Small intestine (tissue), 7 donors: ENCODE results near the gene SLC26A1. TPM values are rescaled to one million over a fixed set of nuclear protein-coding genes. Genes with fewer than 3 reads are reported as not detected.

Experiments
- DNase-seq, 2 donors: peaks; one replicate each; pipeline versions ENCODE4 v3.0.0 to v3.0.0-alpha.2; 2013
- FAIRE-seq: peaks from 2 replicates; lab custom pipeline; 2012; peaks lifted over from hg19 to GRCh38; lab: Jason Lieb, UNC
- H3K27ac ChIP-seq, 3 donors: one replicate each; pipeline ENCODE4 v1.5.1; 2013; ENCODE audit warnings: low read length in 2 of 3, mild to moderate bottlenecking in 2 of 3, control low read depth in 1 of 3, inconsistent platforms in 1 of 3, low read depth in 1 of 3, moderate library complexity in 1 of 3
- H3K27me3 ChIP-seq, 3 donors: one replicate each; pipeline ENCODE4 v1.6.1; 2013; ENCODE audit warnings: low read length in 3 of 3, inconsistent platforms in 1 of 3; ENCODE audit not compliant: control insufficient read depth in 3 of 3, insufficient read depth in 3 of 3
- H3K36me3 ChIP-seq, 3 donors: one replicate each; pipeline ENCODE4 v1.6.1; 2013; ENCODE audit warnings: low read length in 3 of 3, inconsistent platforms in 1 of 3, low read depth in 1 of 3, mild to moderate bottlenecking in 1 of 3, moderate library complexity in 1 of 3; ENCODE audit not compliant: control insufficient read depth in 3 of 3, insufficient read depth in 2 of 3
- H3K4me1 ChIP-seq, 3 donors: one replicate each; pipeline ENCODE4 v1.6.1; 2013; ENCODE audit warnings: low read length in 2 of 3, inconsistent platforms in 1 of 3, low read depth in 1 of 3, mild to moderate bottlenecking in 1 of 3, moderate library complexity in 1 of 3; ENCODE audit not compliant: control insufficient read depth in 3 of 3, insufficient read depth in 2 of 3
- H3K4me3 ChIP-seq, 3 donors: one replicate each; pipeline ENCODE4 v1.5.1; 2013; ENCODE audit warnings: low read length in 3 of 3, control low read depth in 1 of 3, inconsistent platforms in 1 of 3, low read depth in 1 of 3, mild to moderate bottlenecking in 1 of 3, moderate library complexity in 1 of 3
- H3K9me3 ChIP-seq, 2 donors: one replicate each; pipeline ENCODE4 v1.6.1; 2013; ENCODE audit warnings: low read depth in 1 of 2, low read length in 1 of 2; ENCODE audit not compliant: control insufficient read depth in 2 of 2, insufficient read depth in 1 of 2
- WGBS, 3 donors: extraction: QIAGEN DNeasy Blood & Tissue Kit; methylation state at CpG; one replicate each; pipeline ENCODE4 v1.1.7; 2013; 5-methylcytosine and 5-hydroxymethylcytosine counted together
- polyA plus RNA-seq, 4 donors: library from polyadenylated mRNA; stranded (reverse) in 3 of 4; unstranded in 1 of 4; fragments of 200-250 nt in 3 of 4; fragments of 120-200 nt in 1 of 4; gene quantifications; one replicate each; pipeline versions ENCODE4 v1.2.1 to v1.2.3, GENCODE V29; 2013
- donor health status: healthy with polysubstance abuse.
- donor health status: control.
- donor health status: control.
- donor health status: Bipolar disorder and iron deficiency.
- donor health status: healthy.

Gene SLC26A1
- polyA plus RNA-seq, 4 donors: 0.54 to 8.6 (median 2.7) TPM

- Histone ChIP-seq H3K27ac (no peak overlapping the region), H3K36me3 (peaks cover 0 to 20% (median 0%) of the 10 kb centered on the region in 3 donors), H3K27me3 (peaks cover 0 to 22% (median 9%) of the 10 kb centered on the region in 3 donors), H3K9me3 (no peaks in the 10 kb centered on the region), H3K4me1 (peaks cover 0 to 11% (median 2%) of the 10 kb centered on the region in 3 donors), H3K4me3 (no peak overlapping the region)
- DNase-seq (peak; percentile 24 to 61), FAIRE-seq (no peak)
- 49 to 83% (median 58%) methylated on average over 21 to 32 of the region's 32 CpGs for WGBS, 3 donors
Measured at GRCh38 chr4:1024882-1025545, 31.8 kb upstream of the SLC26A1 start.

GRCh38 chr4:1023895-1024740 is 30.9 kb upstream of the SLC26A1 start:
- no peak overlapping the region for H3K27ac ChIP-seq
- H3K9me3 ChIP-seq: no peaks in the 10 kb centered on the region
- H3K36me3 ChIP-seq: peaks cover 0 to 20% (median 0%) of the 10 kb centered on the region in 3 donors
- FAIRE-seq (no peak), DNase-seq (no peak)
- peaks cover 0 to 17% (median 7%) of the 10 kb centered on the region in 3 donors for H3K27me3 ChIP-seq
- WGBS, 3 donors: 95 to 97% (median 97%) methylated on average over 65 to 83 of the region's 83 CpGs
- H3K4me1 ChIP-seq: peaks cover 0 to 11% (median 2%) of the 10 kb centered on the region in 3 donors
- H3K4me3 ChIP-seq: no peak overlapping the region

- no peak overlapping the region for H3K4me3 ChIP-seq
- H3K36me3 ChIP-seq: peaks cover 0 to 20% (median 0%) of the 10 kb centered on the region in 3 donors
- H3K27ac ChIP-seq: no peak overlapping the region
- H3K27me3 ChIP-seq: peaks cover 0 to 7% (median 2%) of the 10 kb centered on the region in 3 donors
- 71 to 88% (median 79%) methylated on average over 18 to 20 of the region's 20 CpGs for WGBS, 3 donors
- no peak for DNase-seq
- H3K9me3 ChIP-seq: no peaks in the 10 kb centered on the region
- no peak for FAIRE-seq
- H3K4me1 ChIP-seq: peaks cover 0 to 11% (median 2%) of the 10 kb centered on the region in 3 donors
Measured at GRCh38 chr4:1023075-1023640, 30.0 kb upstream of the SLC26A1 start.

- WGBS, 3 donors: 21 to 71% (median 34%) methylated on average over 17 to 19 of the region's 19 CpGs
- peaks cover 0 to 20% (median 0%) of the 10 kb centered on the region in 3 donors for H3K36me3 ChIP-seq
- FAIRE-seq (no peak), DNase-seq (peak in 1 of 2 donors; percentile 39)
- H3K4me1 ChIP-seq: peaks cover 0 to 11% (median 2%) of the 10 kb centered on the region in 3 donors
- H3K27me3 ChIP-seq: peaks cover 0 to 3% (median 0%) of the 10 kb centered on the region in 3 donors
- H3K27ac ChIP-seq: no peak overlapping the region
- H3K4me3 ChIP-seq: no peak overlapping the region
- no peaks in the 10 kb centered on the region for H3K9me3 ChIP-seq
Measured at GRCh38 chr4:1022739-1023066, 29.5 kb upstream of the SLC26A1 start.

GRCh38 chr4:1022051-1022738 is 29.0 kb upstream of the SLC26A1 start:
- FAIRE-seq: no peak
- 35 to 80% (median 44%) methylated on average over 40 to 46 of the region's 46 CpGs for WGBS, 3 donors
- peaks cover 0 to 11% (median 2%) of the 10 kb centered on the region in 3 donors for H3K4me1 ChIP-seq
- no peak overlapping the region for H3K27ac ChIP-seq
- DNase-seq: no peak
- peaks cover 0 to 20% (median 0%) of the 10 kb centered on the region in 3 donors for H3K36me3 ChIP-seq
- no peaks in the 10 kb centered on the region for H3K27me3 ChIP-seq
- no peaks in the 10 kb centered on the region for H3K9me3 ChIP-seq
- H3K4me3 ChIP-seq: no peak overlapping the region

- 77 to 82% (median 80%) methylated on average over 19 of the region's 19 CpGs for WGBS, 3 donors
- DNase-seq (no peak), FAIRE-seq (no peak)
- H3K27ac ChIP-seq: peak overlapping the region in 1 of 3 donors; percentile 30
- peaks cover 0 to 11% (median 2%) of the 10 kb centered on the region in 3 donors for H3K4me1 ChIP-seq
- H3K9me3 ChIP-seq: no peaks in the 10 kb centered on the region
- no peak overlapping the region for H3K4me3 ChIP-seq
- peaks cover 0 to 20% (median 0%) of the 10 kb centered on the region in 3 donors for H3K36me3 ChIP-seq
- H3K27me3 ChIP-seq: no peaks in the 10 kb centered on the region
Measured at GRCh38 chr4:1021386-1022050, 28.3 kb upstream of the SLC26A1 start.

- DNase-seq (no peak), FAIRE-seq (no peak)
- H3K27ac ChIP-seq: no peak overlapping the region
- H3K27me3 ChIP-seq: no peaks in the 10 kb centered on the region
- peaks cover 0 to 5% (median 2%) of the 10 kb centered on the region in 3 donors for H3K4me1 ChIP-seq
- WGBS, 3 donors: 75 to 88% (median 87%) methylated on average over 23 of the region's 23 CpGs
- no peaks in the 10 kb centered on the region for H3K9me3 ChIP-seq
- peaks cover 0 to 9% (median 0%) of the 10 kb centered on the region in 3 donors for H3K36me3 ChIP-seq
- H3K4me3 ChIP-seq: no peak overlapping the region
Measured at GRCh38 chr4:1019729-1020470, 26.7 kb upstream of the SLC26A1 start.
